Smooth muscle cell (in vitro differentiated cells): ENCODE measurements around the gene PRICKLE4. TPM values are rescaled to one million over a fixed set of nuclear protein-coding genes. Genes with fewer than 3 reads are reported as not detected.

Experiments
- DNase-seq: peaks from one replicate; lab custom pipeline; 2025; ENCODE audit not compliant: unreplicated experiment; lab: John Stamatoyannopoulos, UW
- H2AFZ ChIP-seq: fragments of 200-600 bp; sonication (generic); 2 replicates; pipeline ENCODE4 v1.6.0; 2016; ENCODE audit warnings: antibody characterized with exemption, low read depth, mild to moderate bottlenecking
- H3F3A ChIP-seq: fragments of 200-600 bp; sonication (generic); 2 replicates; pipeline ENCODE4 v1.6.0; 2017; ENCODE audit warnings: antibody characterized with exemption, low read depth
- H3K27ac ChIP-seq: fragments of 200-600 bp; sonication (generic); 2 replicates; pipeline ENCODE4 v1.5.1; 2016; ENCODE audit warnings: low read depth, mild to moderate bottlenecking
- H3K27me3 ChIP-seq: fragments of 200-600 bp; sonication (generic); 2 replicates; pipeline ENCODE4 v1.6.1; 2016; ENCODE audit warnings: low read depth, mild to moderate bottlenecking
- H3K36me3 ChIP-seq: fragments of 200-600 bp; sonication (generic); 2 replicates; pipeline ENCODE4 v1.5.1; 2016; ENCODE audit warnings: low read depth
- H3K4me1 ChIP-seq: fragments of 200-600 bp; sonication (generic); 2 replicates; pipeline ENCODE4 v1.5.1; 2016; ENCODE audit warnings: low read depth
- H3K4me2 ChIP-seq: fragments of 200-600 bp; sonication (generic); 2 replicates; pipeline ENCODE4 v1.6.0; 2016; ENCODE audit warnings: mild to moderate bottlenecking
- H3K4me3 ChIP-seq: fragments of 200-600 bp; sonication (generic); 2 replicates; pipeline ENCODE4 v1.5.1; 2016; ENCODE audit warnings: mild to moderate bottlenecking
- H3K79me2 ChIP-seq: fragments of 200-600 bp; sonication (generic); 2 replicates; pipeline ENCODE4 v1.6.0; 2016; ENCODE audit warnings: low read depth, mild to moderate bottlenecking
- H3K9ac ChIP-seq: fragments of 200-600 bp; sonication (generic); 2 replicates; pipeline ENCODE4 v1.6.0; 2016; ENCODE audit warnings: low read depth
- H3K9me3 ChIP-seq: fragments of 200-600 bp; sonication (generic); replicated peaks from 2 replicates; pipeline ENCODE4 v1.5.1; 2016; ENCODE audit warnings: low read depth
- H4K20me1 ChIP-seq: fragments of 200-600 bp; sonication (generic); 2 replicates; pipeline ENCODE4 v1.6.0; 2016; ENCODE audit warnings: low read depth
- CTCF ChIP-seq: fragments of 200-600 bp; sonication (generic); IDR thresholded peaks from 2 replicates; pipeline ENCODE4 v1.5.1; 2017; ENCODE audit warnings: borderline replicate concordance, mild to moderate bottlenecking, antibody characterized with exemption; ENCODE audit not compliant: insufficient read depth, poor library complexity, severe bottlenecking
- WGBS: methylation state at CpG from one replicate; pipeline ENCODE4 v1.1.7; 2016; ENCODE audit warnings: low lambda C conversion rate; 5-methylcytosine and 5-hydroxymethylcytosine counted together
- polyA plus RNA-seq: library from polyadenylated mRNA; unstranded; fragments of >200 nt; fragmentation: Nextera tagmentation; extraction: Ambion mirVana; gene quantifications from 2 replicates; pipeline ENCODE4 v1.2.1, GENCODE V29; 2016
- total RNA-seq: library from RNA; depleted of rRNA; stranded (reverse); fragments of >200 nt; gene quantifications from 2 replicates; pipeline ENCODE4 v1.2.3, GENCODE V29; 2014

PRICKLE4 gene
- total and polyA plus RNA-seq, 2 experiments from 2014 or later: 2.0 TPM; not detected in 1

- Histone ChIP-seq H4K20me1 (no peaks in the 10 kb centered on the region), H3K36me3 (peaks cover 4% of the 10 kb centered on the region), H3F3A (no peaks in the 10 kb centered on the region), H3K4me1 (peaks cover 5% of the 10 kb centered on the region), H3K4me2 (no peak overlapping the region), H2AFZ (no peak overlapping the region), H3K27me3 (no peaks in the 10 kb centered on the region), H3K4me3 (no peak overlapping the region), H3K9ac (no peak overlapping the region), H3K27ac (no peak overlapping the region), H3K9me3 (no peaks in the 10 kb centered on the region), H3K79me2 (no peaks in the 10 kb centered on the region)
- 97% methylated on average over 13 of the region's 13 CpGs for WGBS
- no peak for TF ChIP-seq CTCF
- DNase-seq: no peak
These were observed 5.2 kb upstream of the PRICKLE4 start for GRCh38 chr6:41775293-41775882.

- H3K27ac ChIP-seq: no peak overlapping the region
- H3F3A ChIP-seq: no peaks in the 10 kb centered on the region
- H3K36me3 ChIP-seq: peaks cover 4% of the 10 kb centered on the region
- TF ChIP-seq CTCF: no peak
- no peaks in the 10 kb centered on the region for H3K79me2 ChIP-seq
- H3K27me3 ChIP-seq: no peaks in the 10 kb centered on the region
- H3K9ac ChIP-seq: no peak overlapping the region
- H3K4me2 ChIP-seq: no peak overlapping the region
- H3K4me1 ChIP-seq: peaks cover 14% of the 10 kb centered on the region
- H3K4me3 ChIP-seq: no peak overlapping the region
- no peaks in the 10 kb centered on the region for H4K20me1 ChIP-seq
- no peaks in the 10 kb centered on the region for H3K9me3 ChIP-seq
- WGBS: 94% methylated on average over 5 of the region's 5 CpGs
- no peak overlapping the region for H2AFZ ChIP-seq
- DNase-seq: no peak
These were observed 2.9 kb upstream of the PRICKLE4 start for GRCh38 chr6:41777551-41778285.

GRCh38 chr6:41778895-41779294, 1.7 kb upstream of the PRICKLE4 start:
- 51% methylated on average over 6 of the region's 6 CpGs for WGBS
- Histone ChIP-seq H3F3A (no peaks in the 10 kb centered on the region), H3K4me3 (peak overlapping the region; percentile 55), H3K27me3 (no peaks in the 10 kb centered on the region), H3K9me3 (no peaks in the 10 kb centered on the region), H3K27ac (no peak overlapping the region), H3K36me3 (peaks cover 4% of the 10 kb centered on the region), H4K20me1 (no peaks in the 10 kb centered on the region), H3K4me1 (peaks cover 14% of the 10 kb centered on the region), H2AFZ (no peak overlapping the region), H3K79me2 (no peaks in the 10 kb centered on the region), H3K4me2 (peak overlapping the region; percentile 95), H3K9ac (peak overlapping the region; percentile 24)
- DNase-seq: no peak
- TF ChIP-seq CTCF: no peak
